GM12878 (cell line): ENCODE results near the gene TCEANC2. TPM values are rescaled to one million over a fixed set of nuclear protein-coding genes. Genes with fewer than 3 reads are reported as not detected.

Source experiments
- ATAC-seq: fragments of 200-7000 bp; cut with Tn5 transposase; 3 replicates; pipeline ENCODE4 v1.9.1; 2020; ENCODE audit warnings: mild to moderate bottlenecking, moderate library complexity
- BruUV-seq: library from RNA; stranded (reverse); fragments of 400-500 nt; replicated peaks from 2 replicates; lab custom pipeline; 2021; lab: Mats Ljungman, UMichigan
- CTCF ChIA-PET: fragments of 300-600 bp; sonication (Branson Sonifier 250); formaldehyde crosslinking; extraction: SDS; loops from one replicate; lab custom pipeline; 2021; ENCODE audit warnings: inconsistent platforms; lab: Yijun Ruan, JAX
- POLR2A ChIA-PET: fragments of 350-600 bp; formaldehyde crosslinking; extraction: SDS; loops from one replicate; lab custom pipeline; 2021; ENCODE audit warnings: inconsistent platforms; lab: Charles Lee
- RAD21 ChIA-PET: fragments of 300-600 bp; sonication (Branson Sonifier 250); formaldehyde crosslinking; loops from one replicate; lab custom pipeline; 2023; ENCODE audit warnings: antibody characterized with exemption; ENCODE audit not compliant: unreplicated experiment; lab: Charles Lee
- SMC1A ChIA-PET: fragments of 300-600 bp; sonication (Branson Sonifier 250); formaldehyde crosslinking; loops from one replicate; lab custom pipeline; 2023; ENCODE audit not compliant: unreplicated experiment, uncharacterized antibody; lab: Charles Lee
- DNase-seq: peaks from one replicate; pipeline ENCODE4 v3.0.0-alpha.2; 2011; ENCODE audit warnings: low read depth, low spot score
- FAIRE-seq: peaks from 3 replicates; lab custom pipeline; 2011; peaks lifted over from hg19 to GRCh38; lab: Jason Lieb, UNC
- H2AFZ ChIP-seq: 2 replicates; pipeline ENCODE4 v1.6.0; 2011; ENCODE audit warnings: low read depth, low read length, control low read depth; ENCODE audit not compliant: control insufficient read depth
- H3K27ac ChIP-seq: 2 replicates; pipeline ENCODE4 v1.5.1; 2011; ENCODE audit warnings: control low read depth; ENCODE audit not compliant: control insufficient read depth, insufficient read depth
- H3K27me3 ChIP-seq, 2 experiments: replicated peaks in 1 of 2; 2 replicates each; pipeline versions ENCODE4 v1.6.0 to v1.6.1; 2011; ENCODE audit warnings: low read length in 1 of 2; ENCODE audit not compliant: control insufficient read depth in 2 of 2, insufficient read depth in 2 of 2
- H3K36me3 ChIP-seq, 2 experiments: 2 replicates each; pipeline ENCODE4 v1.5.1; 2011; ENCODE audit warnings: low read length in 1 of 2; ENCODE audit not compliant: control insufficient read depth in 2 of 2, insufficient read depth in 2 of 2
- H3K4me1 ChIP-seq: 2 replicates; pipeline ENCODE4 v1.6.1; 2011; ENCODE audit warnings: mild to moderate bottlenecking, low read length, moderate library complexity, mixed read lengths; ENCODE audit not compliant: control insufficient read depth, insufficient read depth
- H3K4me2 ChIP-seq: 2 replicates; pipeline ENCODE4 v1.6.0; 2011; ENCODE audit warnings: control low read depth; ENCODE audit not compliant: control insufficient read depth, insufficient read depth
- H3K4me3 ChIP-seq: fragments of 200-600 bp; sonication (generic); 2 replicates; pipeline ENCODE4 v1.5.1; 2016
- H3K79me2 ChIP-seq: 2 replicates; pipeline ENCODE4 v1.6.0; 2011; ENCODE audit warnings: low read length; ENCODE audit not compliant: control insufficient read depth, insufficient read depth
- H3K9ac ChIP-seq: 2 replicates; pipeline ENCODE4 v1.8.0; 2011; ENCODE audit warnings: low read length, control low read depth, mixed read lengths; ENCODE audit not compliant: control insufficient read depth, insufficient read depth
- H3K9me3 ChIP-seq: replicated peaks from 3 replicates; pipeline ENCODE4 v1.5.1; 2011; ENCODE audit warnings: mild to moderate bottlenecking, low read length; ENCODE audit not compliant: control insufficient read depth, insufficient read depth
- H4K20me1 ChIP-seq: 2 replicates; pipeline ENCODE4 v1.6.0; 2011; ENCODE audit not compliant: control insufficient read depth, insufficient read depth
- ASH2L ChIP-seq: fragments of 300-600, 200-600 bp; sonication (generic); IDR thresholded peaks from 2 replicates; pipeline ENCODE4 v1.6.1; 2017; ENCODE audit warnings: low read depth, mild to moderate bottlenecking, borderline replicate concordance
- ATF2 ChIP-seq: IDR thresholded peaks from 2 replicates; pipeline ENCODE4 v1.6.1; 2012; ENCODE audit warnings: low read length, inconsistent platforms
- GATAD2B ChIP-seq: fragments of 450-650 bp; conservative IDR thresholded peaks from 2 replicates; pipeline ENCODE4 v1.6.1; 2017; ENCODE audit warnings: low read depth, mild to moderate bottlenecking, moderate library complexity
- NFXL1 ChIP-seq: fragments of 450-650 bp; IDR thresholded peaks from 2 replicates; pipeline ENCODE4 v1.6.1; 2017; ENCODE audit warnings: antibody characterized with exemption, mild to moderate bottlenecking, borderline replicate concordance
- NFYA ChIP-seq: IDR thresholded peaks from 2 replicates; pipeline ENCODE4 v1.6.1; 2011; ENCODE audit warnings: low read depth, mild to moderate bottlenecking, low read length, improper control_type of control experiment, borderline replicate concordance
- SIX5 ChIP-seq: IDR thresholded peaks from 2 replicates; pipeline ENCODE4 v1.6.1; 2011; ENCODE audit warnings: mild to moderate bottlenecking, low read depth, low read length, moderate library complexity; ENCODE audit not compliant: severe bottlenecking
- USF2 ChIP-seq: IDR thresholded peaks from 2 replicates; pipeline ENCODE4 v1.6.1; 2011; ENCODE audit warnings: low read depth, low read length, improper control_type of control experiment, borderline replicate concordance
- WRNIP1 ChIP-seq: IDR thresholded peaks from 2 replicates; pipeline ENCODE4 v1.6.1; 2011; ENCODE audit warnings: low read depth, low read length, improper control_type of control experiment, borderline replicate concordance
- WGBS: methylation state at CpG from one replicate; pipeline ENCODE4 v1.1.6; 2016; ENCODE audit warnings: low lambda C conversion rate; ENCODE audit not compliant: insufficient replicate concordance, insufficient coverage; ENCODE audit errors: missing lambda C conversion rate; 5-methylcytosine and 5-hydroxymethylcytosine counted together
- in situ Hi-C: fragments of 300-500 bp; cut with MboI; formaldehyde crosslinking; loops from 9 replicates; pipeline ENCODE4 v1.14.3; 2018; ENCODE audit warnings: mixed read lengths
- intact Hi-C: fragments of 100-400 bp; cut with micrococcal nuclease; formaldehyde crosslinking; loops from one replicate; pipeline ENCODE4 v1.14.2; 2022; ENCODE audit not compliant: unreplicated experiment
- polyA plus RNA-seq, 11 experiments: library from polyadenylated mRNA; depleted of rRNA in 4 of 11; unstranded in 6 of 11; stranded (reverse) in 5 of 11; fragments of >200 nt; fragmentation: Nextera tagmentation in 4 of 11; fragmentation: Illumina TruSeq in 1 of 11; extraction: Ambion mirVana in 4 of 11; extraction: Trizol in 1 of 11; gene quantifications; 1 replicate in 1 of 11; 2 replicates in 10 of 11; pipeline versions ENCODE4 v1.2.1 to v1.2.3, GENCODE V29; 2011 to 2016; ENCODE audit warnings: inconsistent platforms in 2 of 11, missing spikeins in 2 of 11, low read depth in 1 of 11
- total RNA-seq, 4 experiments: library from RNA; depleted of rRNA in 3 of 4; stranded (reverse); fragments of >200 nt in 3 of 4; fragmentation: Illumina TruSeq in 1 of 4; extraction: Trizol in 1 of 4; gene quantifications; 2 replicates each; pipeline versions ENCODE4 v1.2.1 to v1.2.3, GENCODE V29; 2013 to 2021
- TF ChIP-seq, protein P1 (sequence below): fragments of 150-350 bp; IDR thresholded peaks from 2 replicates; pipeline ENCODE4 v1.6.1; 2014; ENCODE audit warnings: mild to moderate bottlenecking, low read depth, low read length

TCEANC2 gene
- total and polyA plus RNA-seq, 10 of the 15 experiments (the other 5 are each of a cell fraction or from before 2014, with no cell fraction given), result 4.4 to 13.2 (median 6.4) TPM

DNA sequence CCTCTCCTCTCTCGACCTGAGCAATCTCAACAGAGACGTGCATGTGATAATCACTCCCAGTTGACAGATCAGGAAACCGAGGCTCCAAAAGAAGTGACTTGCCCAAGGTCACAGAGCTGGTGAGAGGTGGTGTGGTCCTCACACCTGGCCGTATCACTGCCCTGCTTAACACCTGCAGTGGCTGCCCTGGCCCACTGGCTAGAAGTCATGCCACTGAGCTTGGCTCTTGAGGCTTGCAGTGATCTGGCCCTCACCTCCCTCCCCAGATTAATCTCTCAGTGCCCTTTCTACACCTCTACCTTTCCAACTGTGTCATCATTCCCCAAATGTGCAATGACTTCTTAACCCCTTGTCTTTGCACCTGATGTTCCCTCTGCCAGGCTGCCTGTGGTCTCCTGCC lies 60.6 kb downstream of the TCEANC2 start:
- H3K27me3 ChIP-seq, result no peaks in the 10 kb centered on the region
- no peak overlapping the region for H3K4me2 ChIP-seq
- no peaks in the 10 kb centered on the region for H3K36me3 ChIP-seq
- no peak for ATAC-seq
- in situ Hi-C loops (no loop called here), intact Hi-C loops (no loop called here)
- SMC1A ChIA-PET, result interaction anchor here (0.6 to 1.1 kb wide), 2 partner anchors 54 to 293 kb away, joined by 3 read pairs; no protein-coding TSS in a partner anchor
- POLR2A ChIA-PET, result interaction anchor here (0.8 to 0.9 kb wide), 2 partner anchors 24 to 894 kb away, joined by 3 to 4 read pairs; no protein-coding TSS in a partner anchor
- H3K4me1 ChIP-seq, result no peaks in the 10 kb centered on the region
- no peak for DNase-seq
- no peaks in the 10 kb centered on the region for H3K9me3 ChIP-seq
- CTCF ChIA-PET, result interaction anchor here (0.8 to 1.5 kb wide), 3 partner anchors 78 to 687 kb away, joined by 3 to 4 read pairs (median 3); partner anchors contain the start of gene TTC22
- RAD21 ChIA-PET, result no interaction called here
- no peaks in the 10 kb centered on the region; the same call in 1 of the 2 replicates for H4K20me1 ChIP-seq
- no peaks in the 10 kb centered on the region for H3K79me2 ChIP-seq
- no TSS peak for BruUV-seq
- no peak overlapping the region for H3K27ac ChIP-seq
- no peak overlapping the region for H3K4me3 ChIP-seq
- no peak for FAIRE-seq
- 28% methylated on average over 4 of the region's 4 CpGs for WGBS
- TF ChIP-seq USF2 (no peak), ATF2 (no peak), WRNIP1 (no peak), NFXL1 (no peak), GATAD2B (no peak), ASH2L (no peak), SIX5 (no peak), NFYA (no peak)
- TF ChIP-seq, protein P1, sequence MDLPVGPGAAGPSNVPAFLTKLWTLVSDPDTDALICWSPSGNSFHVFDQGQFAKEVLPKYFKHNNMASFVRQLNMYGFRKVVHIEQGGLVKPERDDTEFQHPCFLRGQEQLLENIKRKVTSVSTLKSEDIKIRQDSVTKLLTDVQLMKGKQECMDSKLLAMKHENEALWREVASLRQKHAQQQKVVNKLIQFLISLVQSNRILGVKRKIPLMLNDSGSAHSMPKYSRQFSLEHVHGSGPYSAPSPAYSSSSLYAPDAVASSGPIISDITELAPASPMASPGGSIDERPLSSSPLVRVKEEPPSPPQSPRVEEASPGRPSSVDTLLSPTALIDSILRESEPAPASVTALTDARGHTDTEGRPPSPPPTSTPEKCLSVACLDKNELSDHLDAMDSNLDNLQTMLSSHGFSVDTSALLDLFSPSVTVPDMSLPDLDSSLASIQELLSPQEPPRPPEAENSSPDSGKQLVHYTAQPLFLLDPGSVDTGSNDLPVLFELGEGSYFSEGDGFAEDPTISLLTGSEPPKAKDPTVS, result no peak
- H3K9ac ChIP-seq, result no peak overlapping the region
- H2AFZ ChIP-seq, result no peak overlapping the region
